Colonic mucosa (tissue), 4 donors: ENCODE data around the gene NDUFA13. TPM values are rescaled to one million over a fixed set of nuclear protein-coding genes. Genes with fewer than 3 reads are reported as not detected.

ENCODE experiments used
- DNase-seq: peaks from one replicate; pipeline ENCODE4 v3.0.0-alpha.2; 2020
- H3K27ac ChIP-seq: fragments of 200-600 bp; one replicate; pipeline ENCODE4 v1.8.0; 2021
- H3K27me3 ChIP-seq: fragments of 200-600 bp; one replicate; pipeline ENCODE4 v1.8.0; 2021
- H3K36me3 ChIP-seq: fragments of 200-600 bp; one replicate; pipeline ENCODE4 v1.8.0; 2021
- H3K4me1 ChIP-seq: fragments of 200-600 bp; one replicate; pipeline ENCODE4 v1.8.0; 2021; ENCODE audit warnings: mild to moderate bottlenecking
- H3K4me3 ChIP-seq: fragments of 200-600 bp; one replicate; pipeline ENCODE4 v1.8.0; 2021
- H3K9ac ChIP-seq, 2 donors: one replicate each; pipeline ENCODE4 v1.7.0; 2013; ENCODE audit warnings: control low read depth in 2 of 2, low read depth in 2 of 2, low read length in 2 of 2
- H3K9me3 ChIP-seq: fragments of 200-600 bp; one replicate; pipeline ENCODE4 v1.8.0; 2021
- CTCF ChIP-seq: fragments of 200-600 bp; IDR thresholded peaks from one replicate; pipeline ENCODE4 v1.8.0; 2022; ENCODE audit warnings: antibody characterized with exemption, mild to moderate bottlenecking
- intact Hi-C: fragments of 100-400 bp; cut with DNase I; formaldehyde crosslinking; loops from one replicate; pipeline ENCODE4 v1.14.1; 2022
- total RNA-seq, 2 donors: library from RNA; stranded (reverse); fragmentation: NEBNext Ultra II Directional in 1 of 2; extraction: Animal tissue kit (Norgen Biotek cat#: 25700) in 1 of 2; gene quantifications; one replicate each; pipeline ENCODE4 v1.2.1, GENCODE V29; 2021
- donor health status: healthy.
- donor health status: DM: no; HTN: no; CAD: no.
- donor health status: DM: no; HTN: no; CAD: no.

NDUFA13 gene
- total RNA-seq, 2 donors from 2014 or later = 399 to 494 TPM

- H3K4me3 ChIP-seq = no peak overlapping the region
- H3K9ac ChIP-seq = no peak overlapping the region
- TF ChIP-seq CTCF = no peak
- no peak for DNase-seq
- no peak overlapping the region for H3K27ac ChIP-seq
- no peaks in the 10 kb centered on the region for H3K4me1 ChIP-seq
- H3K9me3 ChIP-seq = no peaks in the 10 kb centered on the region
- peaks cover 3% of the 10 kb centered on the region for H3K27me3 ChIP-seq
- intact Hi-C loops = no loop called here
- H3K36me3 ChIP-seq = no peaks in the 10 kb centered on the region
These were observed 35.8 kb downstream of the NDUFA13 start for GRCh38 chr19:19551853-19552192.

GRCh38 chr19:19552798-19553197 is 36.8 kb downstream of the NDUFA13 start:
- H3K27ac ChIP-seq = no peak overlapping the region
- no peaks in the 10 kb centered on the region for H3K36me3 ChIP-seq
- no peaks in the 10 kb centered on the region for H3K9me3 ChIP-seq
- H3K27me3 ChIP-seq = peaks cover 3% of the 10 kb centered on the region
- peak; percentile 63 for TF ChIP-seq CTCF
- DNase-seq = no peak
- no peaks in the 10 kb centered on the region for H3K4me1 ChIP-seq
- no peak overlapping the region for H3K9ac ChIP-seq
- intact Hi-C loops = no loop called here
- H3K4me3 ChIP-seq = no peak overlapping the region

DNA sequence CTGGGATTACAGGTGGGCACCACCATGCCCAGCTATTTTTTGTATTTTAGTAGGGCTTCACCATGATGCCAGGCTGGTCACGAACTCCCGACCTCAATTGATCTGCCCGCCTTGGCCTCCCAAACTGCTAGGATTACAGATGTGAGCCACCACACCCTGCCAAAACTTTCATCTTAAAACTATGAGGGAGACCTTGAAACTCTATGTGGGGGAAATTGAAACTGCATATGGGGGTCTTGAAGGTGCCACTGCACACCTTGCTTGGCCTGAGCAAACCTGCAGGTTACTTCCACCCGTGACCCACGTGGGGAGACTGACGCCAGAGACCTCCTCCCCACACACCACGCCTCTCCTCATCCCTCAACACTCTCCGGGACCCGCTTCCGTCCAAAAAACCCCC is 37.6 kb downstream of the NDUFA13 start:
- Histone ChIP-seq H3K36me3 (no peaks in the 10 kb centered on the region), H3K27ac (no peak overlapping the region), H3K9me3 (no peaks in the 10 kb centered on the region), H3K4me1 (no peaks in the 10 kb centered on the region), H3K9ac (no peak overlapping the region), H3K27me3 (no peaks in the 10 kb centered on the region), H3K4me3 (no peak overlapping the region)
- intact Hi-C loops = no loop called here
- no peak for DNase-seq
- TF ChIP-seq CTCF = no peak

DNA sequence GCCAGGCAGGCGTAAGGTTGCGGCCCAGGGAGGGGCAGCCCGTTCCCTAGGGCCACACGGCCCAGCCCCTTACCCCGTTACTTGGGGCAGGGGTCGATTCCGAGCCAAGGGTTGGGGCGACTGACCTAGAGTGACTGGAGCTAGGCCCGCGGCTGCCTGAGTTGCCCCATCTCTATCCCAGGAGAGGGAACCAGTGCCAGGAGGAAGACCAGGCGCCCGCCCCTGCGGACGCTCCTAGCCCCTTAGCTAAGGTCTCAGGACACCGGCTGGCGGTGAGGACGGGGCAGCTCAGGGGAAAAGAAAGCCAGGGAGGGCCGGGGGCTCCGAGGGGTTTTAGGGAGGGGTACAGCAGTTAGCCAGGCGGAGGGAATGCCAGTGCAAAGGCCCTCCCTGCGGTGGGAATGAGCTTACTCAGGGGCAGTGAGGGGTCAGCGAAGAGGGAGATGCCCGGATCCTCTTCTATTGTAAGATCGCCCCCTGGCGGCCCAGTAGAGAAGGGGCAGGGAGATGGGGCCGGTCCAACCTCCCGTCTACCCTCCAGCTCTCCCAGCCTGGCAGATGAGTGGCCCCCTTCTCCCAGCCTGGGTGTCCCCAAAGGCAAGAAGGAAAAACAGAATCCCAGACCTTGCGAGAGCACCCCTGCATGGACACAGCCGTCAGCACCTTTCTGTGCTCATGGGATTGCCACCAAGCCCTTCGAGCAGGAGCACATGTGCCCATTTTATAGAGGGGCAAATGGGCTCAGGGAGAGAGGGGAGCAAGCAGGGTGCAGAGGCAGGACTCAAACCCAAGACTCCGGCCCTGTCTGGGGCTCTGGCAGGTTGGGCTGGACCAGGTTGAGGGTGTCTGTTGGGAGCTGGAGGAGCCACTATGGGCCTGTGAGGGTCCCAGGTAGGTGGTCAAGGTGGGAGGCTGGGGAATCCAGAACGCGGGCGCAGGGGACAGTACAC is 38.3 kb downstream of the NDUFA13 start:
- no peaks in the 10 kb centered on the region for H3K36me3 ChIP-seq
- H3K9me3 ChIP-seq = no peaks in the 10 kb centered on the region
- peak; percentile 57 for DNase-seq
- no peak overlapping the region for H3K27ac ChIP-seq
- no peaks in the 10 kb centered on the region for H3K27me3 ChIP-seq
- no peak overlapping the region for H3K9ac ChIP-seq
- TF ChIP-seq CTCF = peak; percentile 78
- no peaks in the 10 kb centered on the region for H3K4me1 ChIP-seq
- H3K4me3 ChIP-seq = no peak overlapping the region
- intact Hi-C loops = no loop called here

DNA sequence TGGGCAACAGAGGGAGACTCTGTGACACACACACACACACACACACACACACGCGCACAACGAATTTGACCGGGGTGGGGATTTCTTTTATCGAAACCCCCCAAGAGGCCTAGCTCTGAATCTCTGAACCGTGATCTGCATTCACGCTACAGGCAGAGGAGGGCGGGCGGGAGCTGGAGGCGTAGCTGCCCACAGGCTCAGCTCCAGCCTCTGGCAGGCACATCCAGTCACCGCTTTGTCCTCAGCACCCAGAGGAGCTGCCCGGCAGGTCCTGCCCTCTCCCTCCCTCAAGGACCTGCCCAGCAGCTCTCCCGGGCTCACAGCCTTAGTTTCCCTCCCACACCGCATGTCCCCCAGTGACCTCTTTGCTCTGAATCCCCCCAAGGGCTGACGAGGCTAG is 42.0 kb downstream of the NDUFA13 start:
- intact Hi-C loops = no loop called here

More for the DNA sequence above, 42.0 kb downstream of the NDUFA13 start:
- DNase-seq = no peak
- H3K27ac ChIP-seq = no peak overlapping the region
- no peaks in the 10 kb centered on the region for H3K36me3 ChIP-seq
- H3K4me1 ChIP-seq = no peaks in the 10 kb centered on the region
- no peaks in the 10 kb centered on the region for H3K9me3 ChIP-seq
- H3K27me3 ChIP-seq = no peaks in the 10 kb centered on the region
- no peak for TF ChIP-seq CTCF
- no peak overlapping the region for H3K9ac ChIP-seq
- H3K4me3 ChIP-seq = no peak overlapping the region
